IPS DF 6.9 (cell line): ENCODE results near the gene OVCH1.
"Not testable (repeated sequence)": the region's sequence is repeated elsewhere in the genome, so short reads cannot be mapped to it uniquely, and the experiment has no call there.

Experiments
- DNase-seq: peaks from one replicate; pipeline ENCODE4 v3.0.0-alpha.2; 2013; ENCODE audit warnings: low read depth, low spot score
- H3K27ac ChIP-seq: one replicate; pipeline ENCODE4 v1.5.1; 2013; ENCODE audit warnings: low read length, control low read depth
- H3K27me3 ChIP-seq: 2 replicates; pipeline ENCODE4 v1.6.1; 2013; ENCODE audit warnings: mild to moderate bottlenecking, low read length; ENCODE audit not compliant: control insufficient read depth, insufficient read depth
- H3K36me3 ChIP-seq: 2 replicates; pipeline ENCODE4 v1.6.1; 2013; ENCODE audit warnings: low read length; ENCODE audit not compliant: control insufficient read depth, insufficient read depth
- H3K4me1 ChIP-seq: 2 replicates; pipeline ENCODE4 v1.6.1; 2013; ENCODE audit warnings: low read length; ENCODE audit not compliant: control insufficient read depth, insufficient read depth
- H3K4me3 ChIP-seq: 2 replicates; pipeline ENCODE4 v1.5.1; 2013; ENCODE audit warnings: mild to moderate bottlenecking, low read length
- H3K9me3 ChIP-seq: 2 replicates; pipeline ENCODE4 v1.6.1; 2013; ENCODE audit warnings: low read length, inconsistent platforms; ENCODE audit not compliant: control insufficient read depth, insufficient read depth
- WGBS: extraction: QIAGEN DNeasy Blood & Tissue Kit; methylation state at CpG from one replicate; pipeline ENCODE4 v1.1.7; 2013; ENCODE audit warnings: mixed read lengths, missing lambda C conversion rate; ENCODE audit not compliant: insufficient read length, insufficient coverage; 5-methylcytosine and 5-hydroxymethylcytosine counted together

Gene OVCH1

GRCh38 chr12:29416748-29417147 is 80.7 kb downstream of the OVCH1 start:
- no peak for DNase-seq
- Histone ChIP-seq H3K9me3 (no peaks in the 10 kb centered on the region), H3K27me3 (no peaks in the 10 kb centered on the region), H3K4me3 (no peak overlapping the region), H3K4me1 (no peaks in the 10 kb centered on the region), H3K36me3 (no peaks in the 10 kb centered on the region), H3K27ac (no peak overlapping the region)

- H3K36me3 ChIP-seq: no peaks in the 10 kb centered on the region
- no CpG with 5 or more reads among the region's 4 CpGs for WGBS
- DNase-seq: no peak
- H3K27ac ChIP-seq: no peak overlapping the region
- H3K9me3 ChIP-seq: no peaks in the 10 kb centered on the region
- no peaks in the 10 kb centered on the region for H3K27me3 ChIP-seq
- H3K4me1 ChIP-seq: no peaks in the 10 kb centered on the region
- H3K4me3 ChIP-seq: no peak overlapping the region
Observed at GRCh38 chr12:29415111-29415510, 82.4 kb downstream of the OVCH1 start.

GRCh38 chr12:29414368-29414767 is 83.1 kb downstream of the OVCH1 start:
- no peaks in the 10 kb centered on the region for H3K27me3 ChIP-seq
- DNase-seq: no peak
- no peak overlapping the region for H3K27ac ChIP-seq
- H3K4me3 ChIP-seq: no peak overlapping the region
- H3K9me3 ChIP-seq: no peaks in the 10 kb centered on the region
- no peaks in the 10 kb centered on the region for H3K4me1 ChIP-seq
- H3K36me3 ChIP-seq: no peaks in the 10 kb centered on the region

- Histone ChIP-seq H3K9me3 (no peaks in the 10 kb centered on the region), H3K36me3 (no peaks in the 10 kb centered on the region), H3K4me3 (no peak overlapping the region), H3K4me1 (no peaks in the 10 kb centered on the region), H3K27me3 (no peaks in the 10 kb centered on the region), H3K27ac (no peak overlapping the region)
- no CpG with 5 or more reads among the region's 4 CpGs for WGBS
- no peak for DNase-seq
Observed at GRCh38 chr12:29405561-29405960, 91.9 kb downstream of the OVCH1 start.

GRCh38 chr12:29403991-29404390 is 93.5 kb downstream of the OVCH1 start:
- no peaks in the 10 kb centered on the region for H3K27me3 ChIP-seq
- no peaks in the 10 kb centered on the region for H3K9me3 ChIP-seq
- no peaks in the 10 kb centered on the region for H3K36me3 ChIP-seq
- no CpG with 5 or more reads among the region's 4 CpGs for WGBS
- H3K4me1 ChIP-seq: no peaks in the 10 kb centered on the region
- H3K4me3 ChIP-seq: no peak overlapping the region
- no peak for DNase-seq
- no peak overlapping the region for H3K27ac ChIP-seq

- Histone ChIP-seq H3K9me3 (no peaks in the 10 kb centered on the region), H3K4me3 (no peak overlapping the region), H3K4me1 (no peaks in the 10 kb centered on the region), H3K27me3 (no peaks in the 10 kb centered on the region), H3K36me3 (no peaks in the 10 kb centered on the region), H3K27ac (no peak overlapping the region)
- DNase-seq: no peak
Observed at GRCh38 chr12:29402437-29402836, 95.0 kb downstream of the OVCH1 start.

GRCh38 chr12:29398495-29398894 is 99.0 kb downstream of the OVCH1 start:
- Histone ChIP-seq H3K27me3 (no peaks in the 10 kb centered on the region), H3K4me1 (no peaks in the 10 kb centered on the region), H3K36me3 (no peaks in the 10 kb centered on the region), H3K9me3 (no peaks in the 10 kb centered on the region), H3K4me3 (no peak overlapping the region), H3K27ac (no peak overlapping the region)
- DNase-seq: no peak
- no CpG with 5 or more reads among the region's 1 CpG for WGBS

- Histone ChIP-seq H3K36me3 (no peaks in the 10 kb centered on the region), H3K4me1 (no peaks in the 10 kb centered on the region), H3K27me3 (no peaks in the 10 kb centered on the region), H3K4me3 (no peak overlapping the region), H3K27ac (no peak overlapping the region), H3K9me3 (no peaks in the 10 kb centered on the region)
- WGBS: no CpG with 5 or more reads among the region's 3 CpGs
- DNase-seq: no peak
Observed at GRCh38 chr12:29396774-29397173, 100.7 kb downstream of the OVCH1 start.

GRCh38 chr12:29395356-29395755 is 102.1 kb downstream of the OVCH1 start:
- Histone ChIP-seq H3K4me1 (no peaks in the 10 kb centered on the region), H3K4me3 (no peak overlapping the region), H3K9me3 (no peaks in the 10 kb centered on the region), H3K36me3 (no peaks in the 10 kb centered on the region), H3K27me3 (no peaks in the 10 kb centered on the region), H3K27ac (no peak overlapping the region)
- no peak for DNase-seq
- no CpG with 5 or more reads among the region's 1 CpG for WGBS

- H3K4me1 ChIP-seq, DNase-seq, H3K36me3 ChIP-seq, H3K9me3 ChIP-seq, H3K27ac ChIP-seq, H3K27me3 ChIP-seq, H3K4me3 ChIP-seq: not testable (repeated sequence)
- no CpG with 5 or more reads among the region's 3 CpGs for WGBS
Observed at GRCh38 chr12:29390419-29390818, 107.1 kb downstream of the OVCH1 start.

GRCh38 chr12:29389295-29389919 is 108.1 kb downstream of the OVCH1 start:
- no peak overlapping the region for H3K4me3 ChIP-seq
- H3K9me3 ChIP-seq: no peaks in the 10 kb centered on the region
- WGBS: no CpG with 5 or more reads among the region's 65 CpGs
- H3K36me3 ChIP-seq: no peaks in the 10 kb centered on the region
- no peak for DNase-seq
- no peaks in the 10 kb centered on the region for H3K4me1 ChIP-seq
- H3K27me3 ChIP-seq: no peaks in the 10 kb centered on the region
- no peak overlapping the region for H3K27ac ChIP-seq
